ENCODE measurements around the gene ZNF511.

DNA sequence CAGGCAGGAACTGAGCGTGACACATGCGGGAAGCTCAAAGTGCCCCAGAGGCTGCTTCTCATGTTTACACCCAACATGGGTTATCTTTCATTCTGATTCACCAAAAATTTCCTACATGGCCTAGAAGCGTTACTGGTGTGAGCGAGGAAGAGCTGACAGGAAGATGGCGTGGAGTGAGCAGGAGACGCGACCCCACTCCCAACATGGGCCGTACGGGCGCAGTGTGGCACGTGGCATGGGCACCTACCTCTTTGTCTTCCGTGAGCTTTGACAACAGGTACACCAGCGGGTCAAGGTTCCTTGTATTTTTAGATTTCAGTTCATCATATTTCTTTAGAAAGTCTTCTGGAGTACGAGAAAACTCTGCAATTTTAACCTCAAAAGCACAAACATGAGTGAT is 9.0 kb upstream of the ZNF511 start:
- no peak for TF ChIP-seq POLR2A (IDR thresholded peaks at IDR 0.05)
- TF ChIP-seq, protein P1, sequence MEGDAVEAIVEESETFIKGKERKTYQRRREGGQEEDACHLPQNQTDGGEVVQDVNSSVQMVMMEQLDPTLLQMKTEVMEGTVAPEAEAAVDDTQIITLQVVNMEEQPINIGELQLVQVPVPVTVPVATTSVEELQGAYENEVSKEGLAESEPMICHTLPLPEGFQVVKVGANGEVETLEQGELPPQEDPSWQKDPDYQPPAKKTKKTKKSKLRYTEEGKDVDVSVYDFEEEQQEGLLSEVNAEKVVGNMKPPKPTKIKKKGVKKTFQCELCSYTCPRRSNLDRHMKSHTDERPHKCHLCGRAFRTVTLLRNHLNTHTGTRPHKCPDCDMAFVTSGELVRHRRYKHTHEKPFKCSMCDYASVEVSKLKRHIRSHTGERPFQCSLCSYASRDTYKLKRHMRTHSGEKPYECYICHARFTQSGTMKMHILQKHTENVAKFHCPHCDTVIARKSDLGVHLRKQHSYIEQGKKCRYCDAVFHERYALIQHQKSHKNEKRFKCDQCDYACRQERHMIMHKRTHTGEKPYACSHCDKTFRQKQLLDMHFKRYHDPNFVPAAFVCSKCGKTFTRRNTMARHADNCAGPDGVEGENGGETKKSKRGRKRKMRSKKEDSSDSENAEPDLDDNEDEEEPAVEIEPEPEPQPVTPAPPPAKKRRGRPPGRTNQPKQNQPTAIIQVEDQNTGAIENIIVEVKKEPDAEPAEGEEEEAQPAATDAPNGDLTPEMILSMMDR (IDR thresholded peaks at IDR 0.05 in 8 of 11, conservative IDR thresholded peaks at IDR 0.05 in 3 of 11): no peak
